ENCODE data around the gene SIL1. TPM values are rescaled to one million over a fixed set of nuclear protein-coding genes. Genes with fewer than 3 reads are reported as not detected.

The SIL1 gene
- total and polyA plus RNA-seq, 2 of the 8 experiments (the other 6 are each of a cell fraction or from before 2014, with no cell fraction given): 8.3 to 12.8 TPM

- TF ChIP-seq CHD7 (IDR thresholded peaks at IDR 0.05; ENCODE audit: insufficient replicate concordance, low read length) (no peak), PHF8 (conservative IDR thresholded peaks at IDR 0.05; ENCODE audit: low read depth, low read length) (no peak), JUND (IDR thresholded peaks at IDR 0.05; ENCODE audit: low read length) (no peak), GABPA (IDR thresholded peaks at IDR 0.05; ENCODE audit: borderline replicate concordance, insufficient read depth, low read length) (no peak), YY1 (IDR thresholded peaks at IDR 0.05; ENCODE audit: low read depth, low read length) (no peak), KDM1A (IDR thresholded peaks at IDR 0.05; ENCODE audit: borderline replicate concordance, low read length) (no peak), BACH1 (IDR thresholded peaks at IDR 0.05; ENCODE audit: low read length) (no peak), MAX (IDR thresholded peaks at IDR 0.05) (no peak), SRF (IDR thresholded peaks at IDR 0.05; ENCODE audit: low read depth, low read length) (no peak), CHD1 (IDR thresholded peaks at IDR 0.05; ENCODE audit: low read depth, low read length) (no peak), CTBP2 (IDR thresholded peaks at IDR 0.05; ENCODE audit: borderline replicate concordance, insufficient read depth, insufficient read length, low read length) (no peak), MAFK (IDR thresholded peaks at IDR 0.05; ENCODE audit: low read depth, low read length) (no peak), SP2 (IDR thresholded peaks at IDR 0.05; ENCODE audit: low read length) (no peak)
Measured at GRCh38 chr5:139022528-139022927, 175.6 kb downstream of the SIL1 start (continued).
